SH-SY5Y (cell line): Measurements from ENCODE around the gene KIZ.

ENCODE experiments used
- GATA2 ChIP-seq: IDR thresholded peaks from 2 replicates; pipeline ENCODE4 v1.6.1; 2011; ENCODE audit warnings: mild to moderate bottlenecking, low read depth, low read length
- GATA3 ChIP-seq: IDR thresholded peaks from 2 replicates; pipeline ENCODE4 v1.6.1; 2011; ENCODE audit warnings: low read depth, mild to moderate bottlenecking, low read length, moderate library complexity

GRCh38 chr20:21125849-21126580 is at the start of gene KIZ:
- no peak for TF ChIP-seq GATA3
- no peak for TF ChIP-seq GATA2
